ENCODE results near the gene HEMK1.

Gene HEMK1

GRCh38 chr3:50612970-50613846, 43.9 kb downstream of the HEMK1 start:
- DNase-seq (ENCODE audit: low spot score), result no peak

- no peak for DNase-seq (ENCODE audit: low spot score)
Observed at GRCh38 chr3:50615190-50615589, 45.9 kb downstream of the HEMK1 start.

- peak; percentile 80 for DNase-seq (ENCODE audit: low spot score)
Observed at GRCh38 chr3:50616003-50616769, 46.9 kb downstream of the HEMK1 start.

- peak; percentile 89 for DNase-seq (ENCODE audit: low spot score)
Observed at GRCh38 chr3:50616770-50617095, 47.4 kb downstream of the HEMK1 start.

GRCh38 chr3:50617096-50617791, 47.9 kb downstream of the HEMK1 start, which contains the start of gene MAPKAPK3:
Gene MAPKAPK3, plus strand, starts transcription at chr3:50617151. Its CDS starts 415 bp downstream, at chr3:50617566.
- no peak for DNase-seq (ENCODE audit: low spot score)

- no peak for DNase-seq (ENCODE audit: low spot score)
Observed at GRCh38 chr3:50617911-50618481, 48.7 kb downstream of the HEMK1 start.

- DNase-seq (ENCODE audit: low spot score), result no peak
Observed at GRCh38 chr3:50620420-50620819, 51.1 kb downstream of the HEMK1 start.

GRCh38 chr3:50620820-50621219, 51.5 kb downstream of the HEMK1 start:
- no peak for DNase-seq (ENCODE audit: low spot score)

GRCh38 chr3:50622881-50623280, 53.6 kb downstream of the HEMK1 start:
- DNase-seq (ENCODE audit: low spot score), result no peak

- no peak for DNase-seq (ENCODE audit: low spot score)
Observed at GRCh38 chr3:50623840-50624474, 54.6 kb downstream of the HEMK1 start.

- DNase-seq (ENCODE audit: low spot score), result no peak
Observed at GRCh38 chr3:50624634-50625033, 55.3 kb downstream of the HEMK1 start.

GRCh38 chr3:50625231-50626182, 56.2 kb downstream of the HEMK1 start:
- DNase-seq (ENCODE audit: low spot score), result no peak

GRCh38 chr3:50626401-50626800, 57.1 kb downstream of the HEMK1 start:
- DNase-seq (ENCODE audit: low spot score), result no peak

- peak; percentile 55 for DNase-seq (ENCODE audit: low spot score)
Observed at GRCh38 chr3:50627407-50628051, 58.2 kb downstream of the HEMK1 start.

- DNase-seq (ENCODE audit: low spot score), result no peak
Observed at GRCh38 chr3:50628601-50629000, 59.3 kb downstream of the HEMK1 start.

- DNase-seq (ENCODE audit: low spot score), result no peak
Observed at GRCh38 chr3:50630394-50630793, 61.1 kb downstream of the HEMK1 start.

GRCh38 chr3:50630877-50631276, 61.6 kb downstream of the HEMK1 start:
- DNase-seq (ENCODE audit: low spot score), result no peak

- peak; percentile 84 for DNase-seq (ENCODE audit: low spot score)
Observed at GRCh38 chr3:50632450-50632849, 63.1 kb downstream of the HEMK1 start.

- DNase-seq (ENCODE audit: low spot score), result no peak
Observed at GRCh38 chr3:50633230-50633790, 64.0 kb downstream of the HEMK1 start.

All from SK-N-DZ (cell line).